NCI-H82 treated with DMSO at 0.1 percent for 48 hours (cell line): Measurements from ENCODE around the gene PRSS21.

Source experiments
- DNase-seq: peaks from one replicate; lab custom pipeline; 2025; ENCODE audit not compliant: unreplicated experiment; lab: John Stamatoyannopoulos, UW

The PRSS21 gene

GRCh38 chr16:2779151-2779920 lies 37.7 kb upstream of the PRSS21 start:
- DNase-seq = no peak

GRCh38 chr16:2779978-2780898 lies 36.8 kb upstream of the PRSS21 start:
- DNase-seq = no peak

GRCh38 chr16:2782583-2783351 lies 34.3 kb upstream of the PRSS21 start:
- no peak for DNase-seq

GRCh38 chr16:2783581-2784357 lies 33.3 kb upstream of the PRSS21 start:
- no peak for DNase-seq

GRCh38 chr16:2784358-2785100 lies 32.5 kb upstream of the PRSS21 start:
- DNase-seq = no peak

- DNase-seq = no peak
Measured at GRCh38 chr16:2785101-2785991, 31.7 kb upstream of the PRSS21 start.

GRCh38 chr16:2786061-2786825 lies 30.8 kb upstream of the PRSS21 start:
- no peak for DNase-seq

GRCh38 chr16:2786826-2787151 lies 30.2 kb upstream of the PRSS21 start:
- DNase-seq = no peak

- no peak for DNase-seq
Measured at GRCh38 chr16:2787406-2787805, 29.6 kb upstream of the PRSS21 start, which contains the start of gene PRSS33. TSS of gene PRSS33 (minus strand) at chr16:2787560. CDS start at chr16:2786547, 1,013 bp downstream.

- DNase-seq = no peak
Measured at GRCh38 chr16:2787961-2788360, 29.1 kb upstream of the PRSS21 start.

GRCh38 chr16:2790631-2791030 lies 26.4 kb upstream of the PRSS21 start:
- no peak for DNase-seq

- no peak for DNase-seq
Measured at GRCh38 chr16:2791174-2791573, 25.9 kb upstream of the PRSS21 start.

GRCh38 chr16:2792940-2793339 lies 24.1 kb upstream of the PRSS21 start:
- no peak for DNase-seq

- no peak for DNase-seq
Measured at GRCh38 chr16:2795395-2796143, 21.5 kb upstream of the PRSS21 start.

GRCh38 chr16:2798723-2799204 lies 18.3 kb upstream of the PRSS21 start:
- DNase-seq = no peak

- DNase-seq = no peak
Measured at GRCh38 chr16:2799205-2799858, 17.7 kb upstream of the PRSS21 start.

- DNase-seq = no peak
Measured at GRCh38 chr16:2799859-2800226, 17.2 kb upstream of the PRSS21 start.
